ENCODE data around the gene EEA1. TPM values are rescaled to one million over a fixed set of nuclear protein-coding genes. Genes with fewer than 3 reads are reported as not detected.

Gene EEA1
- total RNA-seq, 1 experiment from 2014 or later: 7.9 TPM

- ChIA-PET POLR2A (ENCODE audit: unreplicated experiment) (no interaction called here), CTCF (no interaction called here)
- no peaks in the 10 kb centered on the region for H3F3A ChIP-seq (ENCODE audit: low read length, unreplicated experiment)
- no peak overlapping the region for H3K9ac ChIP-seq (ENCODE audit: low read length)
- H3K27ac ChIP-seq (ENCODE audit: low read length): no peak overlapping the region
- DNase-seq: no peak
- intact Hi-C loops (cut with micrococcal nuclease): no loop called here
- H3K4me2 ChIP-seq (ENCODE audit: low read length): no peak overlapping the region
- no peak for ATAC-seq
- no peak overlapping the region for H3K4me3 ChIP-seq (ENCODE audit: low read length)
- H4K20me1 ChIP-seq (ENCODE audit: low read length): no peaks in the 10 kb centered on the region
- no peak overlapping the region for H2AFZ ChIP-seq (ENCODE audit: low read length)
- H3K27me3 ChIP-seq (ENCODE audit: low read length): no peaks in the 10 kb centered on the region
- H3K9me2 ChIP-seq (replicated peaks; ENCODE audit: low read length): no peaks in the 10 kb centered on the region
- H3K36me3 ChIP-seq (ENCODE audit: low read depth, low read length): no peaks in the 10 kb centered on the region; the same call in 1 of the 2 replicates
- no TSS peak for BruUV-seq (replicated peaks)
- H3K79me2 ChIP-seq (ENCODE audit: low read length): peaks cover 65% of the 10 kb centered on the region
- TF ChIP-seq EZH2phosphoT487 (IDR thresholded peaks at IDR 0.05; ENCODE audit: borderline replicate concordance, low read length) (no peak), EZH2 (IDR thresholded peaks at IDR 0.05; ENCODE audit: low read length, unreplicated experiment) (no peak)
- H3K4me1 ChIP-seq (ENCODE audit: insufficient read depth, low read length): no peaks in the 10 kb centered on the region
- no peaks in the 10 kb centered on the region for H3K9me3 ChIP-seq (ENCODE audit: low read length)
Measured at GRCh38 chr12:92912052-92912451, 17.0 kb downstream of the EEA1 start.

GRCh38 chr12:92911339-92911738 is 17.8 kb downstream of the EEA1 start:
- Histone ChIP-seq H3K9me3 (ENCODE audit: low read length) (no peaks in the 10 kb centered on the region), H3K9ac (ENCODE audit: low read length) (no peak overlapping the region), H3K4me3 (ENCODE audit: low read length) (no peak overlapping the region), H4K20me1 (ENCODE audit: low read length) (no peaks in the 10 kb centered on the region), H3K4me1 (ENCODE audit: insufficient read depth, low read length) (no peaks in the 10 kb centered on the region), H3K9me2 (replicated peaks; ENCODE audit: low read length) (no peaks in the 10 kb centered on the region), H3K27ac (ENCODE audit: low read length) (no peak overlapping the region), H3K79me2 (ENCODE audit: low read length) (peaks cover 70% of the 10 kb centered on the region), H3K4me2 (ENCODE audit: low read length) (no peak overlapping the region), H3F3A (ENCODE audit: low read length, unreplicated experiment) (no peaks in the 10 kb centered on the region), H3K36me3 (ENCODE audit: low read depth, low read length) (no peaks in the 10 kb centered on the region; the same call in 1 of the 2 replicates), H2AFZ (ENCODE audit: low read length) (no peak overlapping the region), H3K27me3 (ENCODE audit: low read length) (no peaks in the 10 kb centered on the region)
- POLR2A ChIA-PET (ENCODE audit: unreplicated experiment): interaction anchor here (0.7 kb wide), 1 partner anchor 33 kb away, joined by 4 read pairs; no protein-coding TSS in a partner anchor
- no peak for ATAC-seq
- intact Hi-C loops (cut with micrococcal nuclease): no loop called here
- TF ChIP-seq EZH2phosphoT487 (IDR thresholded peaks at IDR 0.05; ENCODE audit: borderline replicate concordance, low read length): no peak
- no peak for TF ChIP-seq EZH2 (IDR thresholded peaks at IDR 0.05; ENCODE audit: low read length, unreplicated experiment)
- TF ChIP-seq, protein P1, sequence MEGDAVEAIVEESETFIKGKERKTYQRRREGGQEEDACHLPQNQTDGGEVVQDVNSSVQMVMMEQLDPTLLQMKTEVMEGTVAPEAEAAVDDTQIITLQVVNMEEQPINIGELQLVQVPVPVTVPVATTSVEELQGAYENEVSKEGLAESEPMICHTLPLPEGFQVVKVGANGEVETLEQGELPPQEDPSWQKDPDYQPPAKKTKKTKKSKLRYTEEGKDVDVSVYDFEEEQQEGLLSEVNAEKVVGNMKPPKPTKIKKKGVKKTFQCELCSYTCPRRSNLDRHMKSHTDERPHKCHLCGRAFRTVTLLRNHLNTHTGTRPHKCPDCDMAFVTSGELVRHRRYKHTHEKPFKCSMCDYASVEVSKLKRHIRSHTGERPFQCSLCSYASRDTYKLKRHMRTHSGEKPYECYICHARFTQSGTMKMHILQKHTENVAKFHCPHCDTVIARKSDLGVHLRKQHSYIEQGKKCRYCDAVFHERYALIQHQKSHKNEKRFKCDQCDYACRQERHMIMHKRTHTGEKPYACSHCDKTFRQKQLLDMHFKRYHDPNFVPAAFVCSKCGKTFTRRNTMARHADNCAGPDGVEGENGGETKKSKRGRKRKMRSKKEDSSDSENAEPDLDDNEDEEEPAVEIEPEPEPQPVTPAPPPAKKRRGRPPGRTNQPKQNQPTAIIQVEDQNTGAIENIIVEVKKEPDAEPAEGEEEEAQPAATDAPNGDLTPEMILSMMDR (conservative IDR thresholded peaks at IDR 0.05; ENCODE audit: low read depth, low read length): no peak
- CTCF ChIA-PET: no interaction called here
- no peak for DNase-seq
- BruUV-seq (replicated peaks): no TSS peak

DNA sequence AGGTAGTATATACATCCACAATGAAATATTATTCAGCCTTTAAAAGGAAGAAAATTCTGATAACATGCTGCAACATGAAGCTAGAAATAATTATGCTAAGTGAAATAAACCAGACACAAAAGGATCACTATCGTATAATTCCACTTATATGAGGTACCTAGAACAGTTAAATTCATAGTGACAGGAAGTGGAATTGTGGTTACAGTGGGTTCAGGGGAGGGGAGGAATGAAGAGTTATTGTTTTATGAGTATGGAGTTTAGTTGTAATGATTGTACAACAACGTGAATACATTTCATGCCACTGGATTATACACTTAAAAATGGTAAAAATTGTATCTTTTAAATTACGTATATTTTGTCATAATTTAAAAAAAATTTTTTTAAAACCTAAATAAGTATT is 21.0 kb downstream of the EEA1 start:
- ChIA-PET POLR2A (ENCODE audit: unreplicated experiment) (no interaction called here), CTCF (no interaction called here)
- Histone ChIP-seq H3K9me3 (ENCODE audit: low read length) (no peaks in the 10 kb centered on the region), H3K9ac (ENCODE audit: low read length) (no peak overlapping the region), H3K36me3 (ENCODE audit: low read depth, low read length) (no peaks in the 10 kb centered on the region; the same call in 1 of the 2 replicates), H3K4me1 (ENCODE audit: insufficient read depth, low read length) (no peaks in the 10 kb centered on the region), H4K20me1 (ENCODE audit: low read length) (no peaks in the 10 kb centered on the region), H3K4me3 (ENCODE audit: low read length) (no peak overlapping the region), H3K79me2 (ENCODE audit: low read length) (peaks cover 82% of the 10 kb centered on the region), H3K27ac (ENCODE audit: low read length) (no peak overlapping the region), H3K4me2 (ENCODE audit: low read length) (no peak overlapping the region), H2AFZ (ENCODE audit: low read length) (no peak overlapping the region), H3K9me2 (replicated peaks; ENCODE audit: low read length) (no peaks in the 10 kb centered on the region), H3F3A (ENCODE audit: low read length, unreplicated experiment) (no peaks in the 10 kb centered on the region), H3K27me3 (ENCODE audit: low read length) (no peaks in the 10 kb centered on the region)
- no peak for DNase-seq
- no peak for TF ChIP-seq EZH2 (IDR thresholded peaks at IDR 0.05; ENCODE audit: low read length, unreplicated experiment)
- no peak for TF ChIP-seq EZH2phosphoT487 (IDR thresholded peaks at IDR 0.05; ENCODE audit: borderline replicate concordance, low read length)
- TF ChIP-seq, protein P1 (conservative IDR thresholded peaks at IDR 0.05; ENCODE audit: low read depth, low read length): no peak
- intact Hi-C loops (cut with micrococcal nuclease): no loop called here
- no peak for ATAC-seq
- BruUV-seq (replicated peaks): no TSS peak

Data from PC-3 (cell line).